Activated CD8-positive, alpha-beta memory T cell treated with anti-CD3 and anti-CD28 coated beads, Interleukin-2, amount 50 U/mL, for 24 hours (primary cell): ENCODE results near the gene COPS8.

Source experiments
- DNase-seq: peaks from one replicate; pipeline ENCODE4 v3.0.0-alpha.2; 2020; ENCODE audit errors: extremely low read depth

COPS8 gene

GRCh38 chr2:237064203-237065070 is 21.3 kb upstream of the COPS8 start:
- no peak for DNase-seq

GRCh38 chr2:237065071-237065377 is 20.7 kb upstream of the COPS8 start:
- DNase-seq = no peak

GRCh38 chr2:237066396-237066795 is 19.3 kb upstream of the COPS8 start:
- no peak for DNase-seq

GRCh38 chr2:237068005-237068576 is 17.6 kb upstream of the COPS8 start:
- no peak for DNase-seq

GRCh38 chr2:237072067-237072931 is 13.4 kb upstream of the COPS8 start:
- peak; percentile 56 for DNase-seq

- DNase-seq = no peak
Measured at GRCh38 chr2:237073552-237073951, 12.1 kb upstream of the COPS8 start.

- no peak for DNase-seq
Measured at GRCh38 chr2:237074211-237074993, 11.3 kb upstream of the COPS8 start.

GRCh38 chr2:237075749-237076599 is 9.7 kb upstream of the COPS8 start:
- DNase-seq = no peak

- no peak for DNase-seq
Measured at GRCh38 chr2:237081596-237081995, 4.1 kb upstream of the COPS8 start.

- no peak for DNase-seq
Measured at GRCh38 chr2:237083026-237083425, 2.7 kb upstream of the COPS8 start.

GRCh38 chr2:237084444-237084843 is 1.2 kb upstream of the COPS8 start:
- no peak for DNase-seq

- DNase-seq = no peak
Measured at GRCh38 chr2:237090906-237091305, 5.2 kb downstream of the COPS8 start.

GRCh38 chr2:237091779-237092436 is 6.2 kb downstream of the COPS8 start:
- no peak for DNase-seq

- no peak for DNase-seq
Measured at GRCh38 chr2:237092506-237092905, 6.8 kb downstream of the COPS8 start.

- no peak for DNase-seq
Measured at GRCh38 chr2:237092920-237093781, 7.5 kb downstream of the COPS8 start.

- no peak for DNase-seq
Measured at GRCh38 chr2:237096201-237096600, 10.5 kb downstream of the COPS8 start.

GRCh38 chr2:237096911-237097310 is 11.2 kb downstream of the COPS8 start:
- DNase-seq = no peak

GRCh38 chr2:237097326-237097910 is 11.7 kb downstream of the COPS8 start:
- DNase-seq = no peak
